ENCODE data around the gene USP10. TPM values are rescaled to one million over a fixed set of nuclear protein-coding genes. Genes with fewer than 3 reads are reported as not detected.

Gene USP10
- total RNA-seq, 1 experiment from 2014 or later, result 203 TPM

DNA sequence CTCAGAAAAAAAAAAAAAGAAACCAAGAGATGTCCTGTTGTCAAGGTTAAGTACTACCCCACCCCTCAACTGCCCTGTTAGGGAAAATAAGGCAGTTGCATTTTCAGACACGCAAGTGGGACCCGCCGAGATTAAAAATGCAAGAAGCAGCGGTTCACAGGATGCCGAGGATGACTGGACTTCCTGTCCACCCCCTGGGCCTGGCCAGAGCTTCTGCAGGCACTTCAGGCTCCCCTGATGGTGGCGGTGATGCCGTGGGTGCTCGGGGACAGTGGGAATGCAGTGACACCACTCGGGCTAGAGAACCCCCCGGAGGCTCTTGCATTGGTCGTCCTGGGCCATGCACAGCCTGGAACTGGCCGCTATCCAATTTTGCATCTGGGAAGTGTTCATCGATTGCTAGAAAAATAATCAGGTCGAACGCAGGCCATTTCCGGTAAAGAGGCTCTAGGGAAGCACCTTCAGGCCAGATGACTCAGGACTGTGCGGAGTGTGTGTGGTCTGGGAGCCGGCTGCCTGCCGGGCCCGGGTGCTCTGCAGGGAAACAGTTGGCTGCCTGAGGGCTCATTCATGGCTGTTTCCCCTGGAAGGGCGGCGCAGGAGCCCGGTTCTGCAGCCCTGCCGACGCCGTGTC is 106.6 kb downstream of the USP10 start:
- no peak overlapping the region for H3K4ac ChIP-seq (ENCODE audit: low read depth, low read length)
- H2BK20ac ChIP-seq (ENCODE audit: low read depth, low read length, poor library complexity, severe bottlenecking), result no peak overlapping the region
- H4K91ac ChIP-seq (ENCODE audit: insufficient read length, low read depth, low read length), result no peak overlapping the region
- Mint-ChIP-seq H3K27me3 (ENCODE audit: low read depth) (peaks cover 15% of the 10 kb centered on the region), H3K27ac (no peak overlapping the region), H3K4me1 (peaks cover 6% of the 10 kb centered on the region in 2 experiments), H3K4me3 (no peak overlapping the region), H3K36me3 (ENCODE audit: insufficient read depth in 1 of 3, low read depth in 3 of 3) (peaks cover 0 to 3% (median 0%) of the 10 kb centered on the region in 3 experiments; a peak in 1 of 7 replicates), H3K9me3 (peaks cover 3 to 6% of the 10 kb centered on the region in 2 experiments; a peak in 3 of 5 replicates)
- H3K4me2 ChIP-seq (ENCODE audit: insufficient read depth, insufficient read length, low read length), result no peak overlapping the region
- H3K14ac ChIP-seq (ENCODE audit: insufficient read depth, low read length), result no peak overlapping the region
- no peak overlapping the region for H2BK12ac ChIP-seq (ENCODE audit: insufficient read length, low read depth, low read length)
- H4K8ac ChIP-seq (replicated peaks; ENCODE audit: insufficient read length, low read depth, low read length), result no peak overlapping the region
- no peaks in the 10 kb centered on the region for H3K4me1 ChIP-seq (ENCODE audit: insufficient read depth, low read length)
- no peaks in the 10 kb centered on the region for H4K20me1 ChIP-seq (ENCODE audit: control insufficient read depth, insufficient read depth, insufficient read length)
- H2BK5ac ChIP-seq (ENCODE audit: insufficient read length, low read length), result no peak overlapping the region
- TF ChIP-seq, protein P1, sequence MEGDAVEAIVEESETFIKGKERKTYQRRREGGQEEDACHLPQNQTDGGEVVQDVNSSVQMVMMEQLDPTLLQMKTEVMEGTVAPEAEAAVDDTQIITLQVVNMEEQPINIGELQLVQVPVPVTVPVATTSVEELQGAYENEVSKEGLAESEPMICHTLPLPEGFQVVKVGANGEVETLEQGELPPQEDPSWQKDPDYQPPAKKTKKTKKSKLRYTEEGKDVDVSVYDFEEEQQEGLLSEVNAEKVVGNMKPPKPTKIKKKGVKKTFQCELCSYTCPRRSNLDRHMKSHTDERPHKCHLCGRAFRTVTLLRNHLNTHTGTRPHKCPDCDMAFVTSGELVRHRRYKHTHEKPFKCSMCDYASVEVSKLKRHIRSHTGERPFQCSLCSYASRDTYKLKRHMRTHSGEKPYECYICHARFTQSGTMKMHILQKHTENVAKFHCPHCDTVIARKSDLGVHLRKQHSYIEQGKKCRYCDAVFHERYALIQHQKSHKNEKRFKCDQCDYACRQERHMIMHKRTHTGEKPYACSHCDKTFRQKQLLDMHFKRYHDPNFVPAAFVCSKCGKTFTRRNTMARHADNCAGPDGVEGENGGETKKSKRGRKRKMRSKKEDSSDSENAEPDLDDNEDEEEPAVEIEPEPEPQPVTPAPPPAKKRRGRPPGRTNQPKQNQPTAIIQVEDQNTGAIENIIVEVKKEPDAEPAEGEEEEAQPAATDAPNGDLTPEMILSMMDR (conservative IDR thresholded peaks at IDR 0.05), result no peak
- no peak overlapping the region for H3K23ac ChIP-seq (ENCODE audit: insufficient read length, low read depth, low read length)
- WGBS (ENCODE audit: extremely low coverage, insufficient read length, low lambda C conversion rate), result no CpG with 5 or more reads among the region's 26 CpGs
- H3K27ac ChIP-seq (ENCODE audit: insufficient read length, low read depth, low read length), result no peak overlapping the region
- no peak overlapping the region for H3K56ac ChIP-seq (ENCODE audit: insufficient read length, low read depth, low read length)
- no peak overlapping the region for H3T11ph ChIP-seq (ENCODE audit: low read length)
- no peaks in the 10 kb centered on the region for H3K9me3 ChIP-seq (ENCODE audit: control insufficient read depth, low read depth, low read length)
- H3K18ac ChIP-seq (ENCODE audit: insufficient read length, low read depth, low read length), result no peak overlapping the region
- H2BK15ac ChIP-seq (ENCODE audit: low read depth, low read length), result no peak overlapping the region
- no peak for DNase-seq
- H3K79me1 ChIP-seq (ENCODE audit: insufficient read depth, low read depth, low read length, poor library complexity, severe bottlenecking), result no peaks in the 10 kb centered on the region
- H2AFZ ChIP-seq (ENCODE audit: low read length), result no peak overlapping the region
- H2AK5ac ChIP-seq (ENCODE audit: insufficient read length, low read length), result no peak overlapping the region
- H4K5ac ChIP-seq (ENCODE audit: insufficient read length, low read depth, low read length), result no peak overlapping the region
- H3K23me2 ChIP-seq (ENCODE audit: insufficient read length, low read depth, low read length, poor library complexity, severe bottlenecking), result no peaks in the 10 kb centered on the region
- no peak overlapping the region for H3K9ac ChIP-seq (ENCODE audit: extremely low read depth, insufficient read length, low read length)
- H3K79me2 ChIP-seq (ENCODE audit: insufficient read depth, low read length), result no peaks in the 10 kb centered on the region
- H2BK120ac ChIP-seq (ENCODE audit: low read depth, low read length, poor library complexity, severe bottlenecking), result no peak overlapping the region
- no peaks in the 10 kb centered on the region for H3K27me3 ChIP-seq (ENCODE audit: insufficient read depth, low read length)

Measured in H9 (cell line).